ENCODE data around the gene AP1S3. TPM values are rescaled to one million over a fixed set of nuclear protein-coding genes. Genes with fewer than 3 reads are reported as not detected.

The AP1S3 gene
- total RNA-seq, 2 donors from 2014 or later = 2.0 to 8.3 TPM

- DNase-seq = no peak
- 56 to 69% methylated on average over 1 of the region's 1 CpG for WGBS, 2 donors
- no peak for TF ChIP-seq CTCF (IDR thresholded peaks at IDR 0.05)
- no peak for TF ChIP-seq POLR2A (IDR thresholded peaks at IDR 0.05)
- ATAC-seq = no peak
- intact Hi-C loops (cut with DNase I) = no loop called here
- Histone ChIP-seq H3K36me3 (replicated peaks in 1 of 2; ENCODE audit: insufficient read depth in 1 of 2, low read depth in 2 of 2) (no peaks in the 10 kb centered on the region), H3K4me1 (peaks cover 4% of the 10 kb centered on the region), H3K4me3 (no peak overlapping the region), H3K27me3 (no peaks in the 10 kb centered on the region), H3K27ac (no peak overlapping the region), H3K9me3 (no peaks in the 10 kb centered on the region)
Measured at GRCh38 chr2:223720367-223720766, 117.0 kb downstream of the AP1S3 start.

GRCh38 chr2:223712642-223713041, 124.7 kb downstream of the AP1S3 start:
- Histone ChIP-seq H3K9me3 (no peaks in the 10 kb centered on the region), H3K27me3 (no peaks in the 10 kb centered on the region), H3K4me1 (peaks cover 21% of the 10 kb centered on the region), H3K4me3 (no peak overlapping the region), H3K36me3 (replicated peaks in 1 of 2; ENCODE audit: insufficient read depth in 1 of 2, low read depth in 2 of 2) (no peaks in the 10 kb centered on the region), H3K27ac (no peak overlapping the region)
- TF ChIP-seq CTCF (IDR thresholded peaks at IDR 0.05) (no peak), POLR2A (IDR thresholded peaks at IDR 0.05) (no peak)
- intact Hi-C loops (cut with DNase I) = no loop called here
- ATAC-seq = no peak
- DNase-seq = no peak

- Histone ChIP-seq H3K4me3 (no peak overlapping the region), H3K36me3 (replicated peaks in 1 of 2; ENCODE audit: insufficient read depth in 1 of 2, low read depth in 2 of 2) (no peaks in the 10 kb centered on the region), H3K9me3 (no peaks in the 10 kb centered on the region), H3K27me3 (no peaks in the 10 kb centered on the region), H3K4me1 (peaks cover 21% of the 10 kb centered on the region), H3K27ac (no peak overlapping the region)
- no peak for DNase-seq
- intact Hi-C loops (cut with DNase I) = no loop called here
- TF ChIP-seq CTCF (IDR thresholded peaks at IDR 0.05) (no peak), POLR2A (IDR thresholded peaks at IDR 0.05) (no peak)
- WGBS, 2 donors = 43 to 57% methylated on average over 8 of the region's 8 CpGs
- peak; percentile 70 for ATAC-seq
Measured at GRCh38 chr2:223711596-223712326, 125.6 kb downstream of the AP1S3 start.

Other genes with a start within 250 kb of the AP1S3 start
- gene SCG2, start 235.2 kb downstream of the AP1S3 start, total RNA-seq = 10 to 100 TPM; 12.5 to 13.0 TPM
- 10 to 100 TPM; 18.9 to 71.5 TPM for gene WDFY1, start 107.8 kb upstream of the AP1S3 start, total RNA-seq
- gene MRPL44, start 119.9 kb upstream of the AP1S3 start, total RNA-seq = 10 to 100 TPM; 11.5 to 21.0 TPM
- 1 to 10 TPM; 1.6 to 4.4 TPM for gene SERPINE2, start 201.7 kb upstream of the AP1S3 start, total RNA-seq